HG02938 (cell line): ENCODE results near the gene ZDHHC1.

Experiments
- ATAC-seq: cut with Tn5 transposase; IDR thresholded peaks from one replicate; pipeline ENCODE4 v1.9.1; 2021; ENCODE audit warnings: mild to moderate bottlenecking, moderate library complexity; ENCODE audit not compliant: unreplicated experiment

The ZDHHC1 gene

DNA sequence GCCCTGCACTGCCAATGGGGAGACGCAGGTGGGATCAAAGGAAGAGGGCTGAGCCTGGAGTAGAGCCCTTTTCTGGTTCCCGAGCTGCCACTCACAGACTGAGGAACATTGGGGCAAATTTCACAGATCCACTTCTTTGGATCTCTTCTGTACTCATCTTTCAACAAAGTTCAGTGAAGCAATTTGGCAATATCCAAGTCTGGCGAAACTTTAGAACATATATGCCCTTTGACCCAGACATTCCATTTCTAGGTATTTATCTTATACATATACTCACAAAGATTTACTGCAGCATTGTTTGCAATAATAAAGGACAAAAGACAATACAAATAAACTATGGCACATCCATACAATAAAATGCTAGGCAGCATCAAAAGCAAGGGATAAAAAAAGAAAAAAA is 4.9 kb downstream of the ZDHHC1 start:
- ATAC-seq: no peak

DNA sequence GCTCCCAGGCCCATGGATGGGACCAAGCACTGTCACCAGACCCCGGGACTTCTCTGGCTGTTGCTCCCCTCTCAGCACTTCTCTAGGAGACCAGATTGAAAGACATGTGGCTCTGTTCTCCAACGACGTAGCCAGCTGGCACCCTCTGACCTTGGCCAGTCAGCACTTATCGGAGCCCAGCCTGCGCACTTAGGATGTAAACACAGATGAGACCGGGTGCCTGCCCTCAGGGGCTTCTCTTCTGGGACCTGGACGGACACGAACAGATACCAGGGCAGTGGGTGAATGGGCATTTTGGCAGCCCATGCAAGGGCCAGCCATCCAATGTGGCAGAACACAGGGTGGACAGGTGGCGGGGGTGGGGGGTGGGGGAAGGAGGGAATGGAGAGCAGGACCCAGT is 6.6 kb downstream of the ZDHHC1 start:
- ATAC-seq: no peak

- ATAC-seq: no peak
Observed at GRCh38 chr16:67407788-67408452, 8.4 kb downstream of the ZDHHC1 start.

DNA sequence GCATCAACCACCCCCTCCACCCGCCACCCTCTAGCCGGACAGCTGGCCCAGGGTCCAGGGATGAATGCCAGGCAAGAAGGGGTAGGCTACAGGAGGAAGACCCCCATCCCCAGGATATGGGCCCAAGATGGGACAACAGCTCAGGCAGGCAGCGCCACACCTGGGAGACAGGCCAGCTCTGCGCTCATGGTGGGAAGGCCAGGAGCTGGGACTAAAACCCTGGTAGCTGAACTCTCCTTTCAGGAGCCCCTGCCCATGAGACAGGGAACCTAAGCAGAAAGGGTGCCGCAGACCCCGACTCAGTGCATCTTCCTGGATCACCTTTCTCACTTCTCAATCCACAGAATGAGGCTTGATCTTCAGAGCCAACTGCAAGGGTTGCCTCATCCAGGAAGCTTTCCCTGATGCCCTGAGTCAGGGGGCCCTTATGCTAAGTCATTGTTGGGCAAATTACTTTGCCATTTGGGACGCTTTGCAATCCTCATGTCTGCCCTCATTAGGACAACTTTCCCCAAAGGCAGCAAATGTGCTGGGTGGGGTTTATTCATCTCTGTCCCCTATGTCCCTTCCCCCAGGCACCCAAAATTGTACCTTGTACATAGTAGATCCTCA is 9.0 kb downstream of the ZDHHC1 start:
- ATAC-seq: no peak

GRCh38 chr16:67406111-67406971 is 9.9 kb downstream of the ZDHHC1 start:
- ATAC-seq: no peak

DNA sequence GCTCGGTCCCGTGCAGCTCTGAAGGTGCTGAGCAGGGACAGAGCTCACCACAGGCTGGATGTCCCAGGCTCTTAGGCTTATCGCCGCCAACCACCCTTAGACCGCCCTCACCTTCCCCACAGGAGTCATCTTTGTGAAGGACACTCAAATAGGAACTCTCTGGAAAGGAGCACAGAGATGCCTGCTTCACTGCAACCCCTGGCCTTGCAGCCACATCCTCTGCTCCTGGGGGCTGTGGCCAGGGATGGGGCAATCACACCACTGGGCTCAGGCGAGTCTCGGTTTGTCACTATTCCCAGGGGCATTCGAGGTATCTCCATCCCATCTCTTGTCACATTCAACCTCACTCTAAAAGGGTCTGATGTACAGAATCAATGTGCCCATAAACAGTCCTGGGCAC is 10.9 kb downstream of the ZDHHC1 start:
- ATAC-seq: no peak

DNA sequence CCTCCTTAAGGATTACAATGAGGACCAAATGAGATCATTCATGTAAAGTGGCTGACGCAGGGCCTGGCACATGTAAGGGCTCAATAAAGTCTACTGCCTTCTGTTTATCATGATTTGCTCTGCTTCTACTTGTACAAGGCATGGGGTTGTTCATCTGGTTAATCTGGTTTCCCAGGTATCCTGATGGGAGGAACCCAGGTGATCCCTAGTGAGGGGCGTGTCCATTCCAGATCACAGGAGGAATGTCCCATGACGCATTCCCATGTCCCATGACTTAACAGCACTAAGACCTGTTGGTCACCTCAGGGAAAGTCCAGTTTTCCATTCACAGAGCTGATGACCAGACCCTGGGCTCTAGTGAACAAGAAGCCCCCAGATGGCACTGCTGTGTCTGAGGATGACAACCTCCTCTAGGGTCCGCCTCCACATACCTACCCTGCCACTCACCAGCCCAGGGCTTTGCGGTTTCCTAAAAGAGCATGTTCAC is 11.5 kb downstream of the ZDHHC1 start:
- ATAC-seq: no peak

- ATAC-seq: no peak
Observed at GRCh38 chr16:67403976-67404555, 12.2 kb downstream of the ZDHHC1 start.

DNA sequence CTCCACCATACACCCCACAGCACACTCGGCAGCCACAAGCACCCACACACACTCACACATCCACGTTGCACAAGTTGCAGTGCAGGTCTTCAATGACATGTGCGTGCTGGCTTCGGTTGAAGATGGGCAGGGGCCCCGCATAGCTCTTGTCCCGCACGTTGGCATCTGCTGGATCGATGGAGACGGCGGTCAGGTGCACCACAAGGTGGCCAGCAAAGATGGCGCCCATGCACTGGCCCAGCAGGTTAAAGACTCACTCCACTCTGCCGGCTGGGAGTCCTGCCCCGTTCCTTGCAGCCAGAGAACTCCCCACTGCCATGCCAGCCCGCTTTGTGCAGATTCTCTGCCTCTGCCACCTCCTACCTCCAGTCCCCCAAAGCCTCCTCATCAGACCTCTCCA is 15.4 kb downstream of the ZDHHC1 start:
- ATAC-seq: no peak

GRCh38 chr16:67399749-67400704 is 16.2 kb downstream of the ZDHHC1 start:
- ATAC-seq: no peak

- ATAC-seq: no peak
Observed at GRCh38 chr16:67399218-67399733, 17.0 kb downstream of the ZDHHC1 start.

DNA sequence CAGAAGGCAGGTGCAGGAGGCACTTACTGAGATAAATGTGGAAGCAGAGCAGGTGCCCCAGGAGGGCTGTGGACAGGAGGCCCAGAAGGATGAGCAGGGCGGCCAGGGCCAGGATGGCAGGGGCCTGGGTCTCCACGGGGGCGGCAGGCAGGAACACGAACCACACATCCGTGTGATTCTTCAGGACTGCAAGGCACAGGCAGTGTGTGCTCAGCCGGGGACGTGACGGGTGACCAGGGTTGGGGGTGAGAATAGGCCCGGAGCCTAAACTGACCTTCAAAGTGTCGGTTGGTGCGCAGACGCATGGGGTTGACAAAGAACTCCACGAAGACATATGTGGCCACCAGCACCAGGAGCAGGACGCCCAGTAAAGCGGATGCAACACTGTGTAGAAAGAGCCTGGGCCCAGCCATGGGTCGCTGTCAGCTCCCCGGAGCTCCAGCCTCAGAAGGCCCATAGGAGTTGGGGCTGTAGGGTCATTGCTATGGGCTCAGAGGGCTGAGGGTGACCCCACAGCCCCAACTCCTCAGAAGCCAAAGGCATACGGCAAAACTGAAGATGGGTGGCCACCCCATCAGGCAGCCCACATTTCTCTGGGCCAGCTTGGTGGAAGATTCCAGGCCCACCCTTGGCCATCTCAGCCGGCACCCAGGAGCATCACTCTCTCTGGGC is 17.6 kb downstream of the ZDHHC1 start:
- no peak for ATAC-seq

DNA sequence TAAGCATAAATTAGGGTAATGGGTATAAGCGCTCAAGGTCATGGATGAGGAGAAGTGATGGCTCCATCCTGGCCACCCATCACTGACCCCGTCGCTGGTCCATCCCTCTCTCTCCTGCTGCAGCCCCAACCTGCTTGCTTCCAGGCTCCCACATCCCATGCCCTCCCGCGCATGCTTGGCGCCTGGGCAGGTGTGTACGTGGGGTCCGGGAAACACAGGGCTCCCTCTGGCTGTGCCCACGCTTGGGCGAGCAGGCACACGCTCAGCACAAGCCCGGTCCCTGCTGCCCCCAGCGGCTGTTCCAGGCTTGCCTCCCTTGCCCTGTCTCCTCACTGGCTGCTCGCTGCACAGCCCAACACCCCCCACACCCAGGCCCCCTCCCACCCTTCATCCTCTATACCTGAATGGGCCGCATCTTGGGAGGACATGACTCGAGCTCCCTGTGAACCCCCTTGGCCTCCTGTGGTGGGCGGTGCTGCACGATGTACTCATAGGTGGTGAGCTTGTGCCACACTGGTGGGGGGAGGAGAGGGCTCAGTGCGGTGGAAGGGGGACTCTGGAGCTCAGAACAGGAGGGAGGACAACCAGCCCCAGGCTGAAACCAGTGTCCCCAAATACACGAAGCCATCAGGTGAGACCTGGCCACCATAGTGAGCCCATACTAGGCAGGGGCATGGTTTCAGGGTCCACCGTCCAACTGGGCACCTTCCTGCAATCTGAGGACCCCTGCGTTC is 18.3 kb downstream of the ZDHHC1 start:
- no peak for ATAC-seq

DNA sequence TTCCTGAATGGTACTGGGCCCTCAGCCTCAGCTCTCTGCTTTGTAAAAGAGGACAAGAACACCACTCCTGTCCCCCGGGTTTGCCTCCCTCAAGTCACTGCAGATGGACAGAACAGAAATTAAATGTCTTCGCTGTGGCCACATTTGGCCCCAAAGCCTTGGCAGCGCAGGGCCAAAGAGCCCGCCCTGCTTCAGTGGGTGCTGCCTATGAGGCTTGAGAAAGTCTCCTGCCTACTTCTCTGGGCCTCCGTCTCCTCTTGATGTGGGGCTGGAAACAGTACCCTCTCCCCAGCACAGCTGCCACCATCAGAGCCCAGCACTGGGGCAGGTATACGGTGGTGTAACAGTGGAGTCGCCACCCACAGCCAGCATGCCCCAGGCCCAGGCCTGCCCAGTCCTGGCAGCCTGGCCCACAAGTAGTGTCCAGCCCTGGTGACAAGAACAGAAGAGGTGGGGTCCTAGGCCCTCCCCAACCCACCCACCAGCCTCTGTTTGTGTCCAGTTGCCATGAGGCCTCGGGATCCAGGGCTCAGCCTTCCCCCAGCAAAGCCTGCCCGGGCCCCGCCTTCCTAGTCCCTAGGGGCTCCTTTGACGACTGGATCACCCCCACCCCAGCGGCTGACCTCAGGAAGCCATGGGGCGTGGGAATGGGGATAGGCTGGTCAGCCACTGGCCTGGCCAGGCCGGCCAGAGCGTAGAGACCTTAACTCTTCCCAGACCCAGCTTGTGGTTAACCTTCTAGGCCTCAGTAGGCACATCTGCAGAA is 19.1 kb downstream of the ZDHHC1 start:
- ATAC-seq: no peak

DNA sequence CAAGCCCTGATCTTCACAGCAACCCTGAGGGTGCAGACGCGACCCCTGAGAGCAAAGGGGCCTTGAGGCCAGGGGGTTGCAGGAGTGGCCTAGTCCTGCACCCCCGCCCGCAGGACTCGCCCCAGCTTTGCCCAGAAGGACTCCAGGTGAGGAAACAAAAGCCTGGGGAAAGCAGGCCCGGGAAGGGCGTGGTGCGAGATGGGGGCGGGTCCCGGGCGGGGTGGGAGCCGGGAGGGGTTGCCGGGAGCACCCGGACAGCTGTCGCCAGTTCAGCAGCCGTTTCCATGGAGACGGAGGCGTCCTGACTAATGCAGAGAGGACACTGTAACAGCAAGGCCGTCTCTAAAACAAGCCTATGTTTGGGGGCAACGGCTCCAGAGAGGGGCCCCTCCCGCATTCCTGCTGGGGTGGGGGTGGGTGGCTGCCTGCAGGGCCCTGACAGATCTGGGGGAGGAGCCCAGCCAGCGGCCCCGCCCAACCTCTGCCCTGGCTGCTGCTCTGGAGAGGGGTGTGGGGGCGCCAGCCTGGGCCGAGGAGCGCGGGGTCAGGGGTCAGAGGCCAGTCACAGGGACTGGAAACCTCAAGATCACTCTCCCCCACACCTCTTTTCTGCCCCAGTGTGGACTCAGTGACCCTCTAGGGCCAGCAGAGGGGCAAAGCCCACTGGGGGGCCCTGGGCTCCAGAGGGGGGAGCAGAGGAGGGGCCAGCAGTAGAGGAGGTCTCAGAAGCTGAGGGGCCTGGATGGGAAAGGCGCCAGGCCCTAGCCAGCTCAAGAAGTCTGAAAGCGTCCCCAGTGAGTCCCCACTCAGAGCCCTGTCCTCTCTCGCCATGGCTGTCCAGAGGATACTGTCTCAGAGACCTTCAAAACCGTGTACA is 19.9 kb downstream of the ZDHHC1 start:
- no peak for ATAC-seq

DNA sequence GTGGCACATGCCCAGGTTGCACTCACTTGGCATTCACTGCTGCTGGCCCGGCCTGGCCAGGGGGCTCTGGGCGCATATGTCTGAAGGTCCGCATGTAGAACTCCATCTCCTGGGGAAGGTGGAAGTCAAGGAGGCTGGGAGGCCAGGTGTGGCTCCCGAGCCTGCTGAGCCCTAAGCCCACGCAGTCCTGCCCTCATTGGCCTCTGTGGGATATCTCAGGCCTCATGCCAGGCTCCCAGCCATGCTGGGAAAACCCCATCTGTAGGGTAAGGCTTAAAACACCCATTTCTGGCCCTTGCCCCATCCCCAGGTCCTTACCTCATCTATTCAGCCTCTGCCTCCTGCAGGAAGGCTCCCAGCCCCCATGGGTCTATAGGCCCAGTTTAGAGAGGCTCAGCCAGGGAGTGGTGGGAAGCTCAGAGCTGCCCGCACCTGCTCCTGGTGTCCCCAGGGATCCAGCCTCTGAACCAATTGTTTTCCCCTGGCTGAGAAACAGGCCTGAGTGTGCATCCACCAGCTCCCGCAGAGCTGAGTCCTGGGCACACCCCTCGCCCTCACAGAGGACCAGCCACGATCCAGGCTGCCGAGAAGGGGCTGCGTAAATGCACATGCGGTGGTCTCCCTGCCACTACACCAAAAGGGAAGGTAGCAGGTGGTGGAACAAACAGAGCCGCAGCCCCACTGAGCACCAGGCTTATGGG is 20.7 kb downstream of the ZDHHC1 start:
- no peak for ATAC-seq

DNA sequence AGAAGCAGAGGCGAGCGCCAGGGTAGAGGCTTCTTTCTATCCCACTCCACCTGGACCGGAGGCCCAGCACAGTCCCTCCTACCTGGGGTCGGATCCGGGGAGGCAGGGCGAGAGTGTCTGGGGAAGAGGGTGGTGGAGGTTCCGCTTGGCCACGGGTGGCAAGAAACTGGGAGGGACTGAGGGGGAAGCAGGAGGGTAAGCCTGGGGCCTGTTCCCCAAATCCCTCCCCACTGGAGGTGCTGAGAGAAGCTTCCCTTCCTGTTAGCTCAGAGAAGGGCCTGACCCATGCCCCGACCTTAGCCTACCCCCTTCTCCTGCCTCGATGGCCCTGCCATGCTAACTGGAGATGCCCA is 21.2 kb downstream of the ZDHHC1 start:
- ATAC-seq: no peak
